Keratinocyte (primary cell): ENCODE measurements around the gene COPG1.

Experiments
- EZH2 ChIP-seq: IDR thresholded peaks from one replicate; pipeline ENCODE4 v1.6.1; 2012; ENCODE audit warnings: inconsistent platforms, mild to moderate bottlenecking, low read length, moderate library complexity
- TF ChIP-seq, protein P1 (sequence below), 3 experiments: IDR thresholded peaks in 1 of 3; conservative IDR thresholded peaks in 1 of 3; optimal IDR thresholded peaks in 1 of 3; 2 replicates in 2 of 3; 3 replicates in 1 of 3; pipeline versions ENCODE3 to v1.5.1; 2011; ENCODE audit warnings: low read length in 3 of 3, mild to moderate bottlenecking in 3 of 3, moderate library complexity in 2 of 3, control low read depth in 1 of 3, inconsistent platforms in 1 of 3; ENCODE audit not compliant: insufficient read depth in 2 of 3; ENCODE audit errors: extremely low read depth in 1 of 3

DNA sequence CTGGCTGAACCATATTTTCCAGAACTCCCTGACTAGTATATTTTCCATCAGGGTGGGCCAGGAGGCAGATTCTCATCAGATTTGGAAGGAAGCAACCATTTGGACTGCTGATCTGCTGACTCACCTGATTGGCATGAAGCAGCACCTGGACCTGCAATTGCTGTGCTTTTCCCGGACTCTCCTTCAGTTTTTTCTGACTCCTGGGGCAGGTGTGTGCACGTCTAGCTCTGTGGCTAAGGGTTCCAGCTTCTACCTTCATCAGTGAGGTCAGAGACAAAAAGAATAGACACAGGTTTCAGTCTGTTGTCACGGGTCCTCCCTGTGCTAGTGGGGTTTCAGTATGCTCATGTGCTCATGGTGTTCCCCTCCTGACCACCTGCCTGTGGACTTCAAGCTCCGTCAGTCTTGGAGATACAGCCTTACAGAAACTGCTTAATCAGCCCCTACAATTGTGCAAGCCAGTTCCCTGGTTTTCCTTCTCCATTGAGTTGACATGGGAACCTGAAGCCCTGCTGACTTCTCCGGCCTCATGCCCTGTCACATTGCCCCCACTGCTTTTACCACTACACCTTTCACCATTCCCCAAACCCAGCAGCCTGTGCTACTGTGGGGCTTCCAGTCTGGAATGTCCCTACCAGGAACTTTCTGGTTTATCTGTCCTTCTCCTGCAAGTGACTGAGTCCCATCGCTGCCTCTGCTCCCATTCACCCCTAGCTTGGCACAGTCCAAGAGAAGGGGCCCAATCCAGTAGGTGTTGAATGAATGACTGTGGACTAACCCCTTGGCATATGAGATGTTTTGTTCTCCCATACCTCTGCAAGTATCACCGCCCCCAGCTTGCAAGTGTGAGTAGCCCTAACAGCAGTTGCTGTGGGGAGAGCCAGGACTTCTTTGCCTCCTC is 61.0 kb downstream of the COPG1 start:
- TF ChIP-seq EZH2, result no peak
- TF ChIP-seq, protein P1, sequence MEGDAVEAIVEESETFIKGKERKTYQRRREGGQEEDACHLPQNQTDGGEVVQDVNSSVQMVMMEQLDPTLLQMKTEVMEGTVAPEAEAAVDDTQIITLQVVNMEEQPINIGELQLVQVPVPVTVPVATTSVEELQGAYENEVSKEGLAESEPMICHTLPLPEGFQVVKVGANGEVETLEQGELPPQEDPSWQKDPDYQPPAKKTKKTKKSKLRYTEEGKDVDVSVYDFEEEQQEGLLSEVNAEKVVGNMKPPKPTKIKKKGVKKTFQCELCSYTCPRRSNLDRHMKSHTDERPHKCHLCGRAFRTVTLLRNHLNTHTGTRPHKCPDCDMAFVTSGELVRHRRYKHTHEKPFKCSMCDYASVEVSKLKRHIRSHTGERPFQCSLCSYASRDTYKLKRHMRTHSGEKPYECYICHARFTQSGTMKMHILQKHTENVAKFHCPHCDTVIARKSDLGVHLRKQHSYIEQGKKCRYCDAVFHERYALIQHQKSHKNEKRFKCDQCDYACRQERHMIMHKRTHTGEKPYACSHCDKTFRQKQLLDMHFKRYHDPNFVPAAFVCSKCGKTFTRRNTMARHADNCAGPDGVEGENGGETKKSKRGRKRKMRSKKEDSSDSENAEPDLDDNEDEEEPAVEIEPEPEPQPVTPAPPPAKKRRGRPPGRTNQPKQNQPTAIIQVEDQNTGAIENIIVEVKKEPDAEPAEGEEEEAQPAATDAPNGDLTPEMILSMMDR (optimal IDR thresholded peaks at IDR 0.05 in 1 of 3, IDR thresholded peaks at IDR 0.05 in 1 of 3, conservative IDR thresholded peaks at IDR 0.05 in 1 of 3; ENCODE audit: extremely low read depth in 1 of 3, insufficient read depth in 2 of 3, low read length in 3 of 3), result no peak
